Right renal cortex interstitium (tissue), 3 donors: ENCODE results near the gene SLC25A21. TPM values are rescaled to one million over a fixed set of nuclear protein-coding genes. Genes with fewer than 3 reads are reported as not detected.
"Not testable (repeated sequence)": the region's sequence is repeated elsewhere in the genome, so short reads cannot be mapped to it uniquely, and the experiment has no call there.

Source experiments
- DNase-seq, 3 donors: peaks; one replicate each; pipeline ENCODE4 v3.0.0-alpha.2; 2013; ENCODE audit warnings: low read depth in 3 of 3, low spot score in 2 of 3
- polyA plus RNA-seq, 3 donors: library from polyadenylated mRNA; unstranded; fragments of 120-200 nt; gene quantifications; one replicate each; pipeline ENCODE4 v1.2.1, GENCODE V29; 2013; ENCODE audit not compliant: insufficient read length in 3 of 3

SLC25A21 gene
- polyA plus RNA-seq, 3 donors = 2.4 to 4.7 (median 3.4) TPM

DNA sequence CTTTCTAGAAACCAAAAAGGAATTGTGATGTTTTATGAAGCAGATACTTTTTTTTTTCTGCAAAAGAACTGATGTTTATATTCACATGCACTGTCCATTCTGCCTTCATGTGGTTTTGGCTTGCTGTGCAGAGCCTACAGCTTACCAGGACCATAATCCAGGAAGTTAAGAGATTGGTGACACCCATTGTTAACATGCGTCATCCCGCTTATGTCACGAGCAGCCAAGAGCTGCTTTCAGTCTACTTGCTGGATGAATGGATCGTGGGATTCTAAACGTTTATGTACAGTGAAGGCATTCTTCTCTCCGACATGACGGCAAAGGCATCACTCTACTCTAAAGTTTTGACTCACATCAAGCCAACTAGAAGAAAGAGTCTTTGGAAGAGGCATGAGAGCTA, 434.1 kb downstream of the SLC25A21 start:
- DNase-seq = no peak

DNA sequence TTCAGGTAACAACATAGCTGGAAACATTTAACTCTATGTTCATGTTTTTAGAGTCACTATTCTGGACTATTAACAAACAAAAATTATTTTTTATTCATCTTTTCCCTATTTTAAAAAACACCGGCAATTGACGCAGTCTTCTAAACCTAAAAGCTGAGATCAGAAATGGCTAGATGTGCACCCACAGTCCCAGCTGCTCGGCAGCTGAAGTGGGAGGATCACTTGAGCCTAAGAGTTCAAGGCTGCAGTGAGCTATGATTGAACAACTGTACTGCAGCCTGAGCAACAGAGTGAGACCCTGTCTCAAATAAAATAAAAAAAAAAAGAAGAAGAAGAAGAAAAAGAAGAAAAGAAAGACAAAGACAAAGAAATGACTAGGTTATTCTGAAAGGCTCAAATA, 446.3 kb downstream of the SLC25A21 start:
- no peak for DNase-seq

DNA sequence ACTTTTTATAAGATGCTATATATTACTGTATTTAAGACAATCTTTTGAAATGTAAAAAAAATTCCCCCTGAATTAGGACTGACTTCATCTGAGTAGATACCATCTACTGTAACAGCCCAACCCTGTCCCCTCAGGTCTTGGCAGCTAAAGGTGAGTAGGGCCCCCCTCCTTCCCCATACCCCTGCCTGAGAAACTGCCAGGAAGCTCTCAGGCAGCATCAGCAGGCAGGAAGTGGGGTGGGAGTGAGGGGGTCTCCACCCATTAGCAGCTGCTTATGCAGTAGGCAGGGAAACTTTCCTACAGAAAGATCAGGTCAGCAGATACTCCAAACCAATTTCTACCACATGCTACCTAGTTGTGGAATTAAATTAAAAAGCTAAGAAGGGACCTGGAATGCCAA, 448.2 kb downstream of the SLC25A21 start:
- DNase-seq = no peak

DNA sequence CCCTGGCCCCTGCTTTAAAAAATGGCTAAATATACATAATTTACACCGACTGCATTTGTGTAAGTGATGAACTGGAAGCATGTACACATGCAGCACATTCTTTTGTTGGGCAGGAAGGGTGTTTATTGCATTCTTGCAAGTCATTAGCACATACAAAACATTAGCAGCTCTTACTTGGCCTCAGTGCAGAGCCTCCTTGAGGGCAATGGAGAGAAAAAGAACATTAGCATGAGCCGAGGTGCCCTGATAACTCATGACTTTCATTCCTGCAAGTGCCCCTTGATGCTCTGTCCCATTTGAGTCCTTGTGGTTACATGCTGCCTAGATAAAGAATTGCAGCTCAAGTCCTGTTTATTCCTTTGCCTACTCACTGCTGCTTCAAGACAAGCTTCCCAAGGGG, 448.9 kb downstream of the SLC25A21 start:
- no peak for DNase-seq

DNA sequence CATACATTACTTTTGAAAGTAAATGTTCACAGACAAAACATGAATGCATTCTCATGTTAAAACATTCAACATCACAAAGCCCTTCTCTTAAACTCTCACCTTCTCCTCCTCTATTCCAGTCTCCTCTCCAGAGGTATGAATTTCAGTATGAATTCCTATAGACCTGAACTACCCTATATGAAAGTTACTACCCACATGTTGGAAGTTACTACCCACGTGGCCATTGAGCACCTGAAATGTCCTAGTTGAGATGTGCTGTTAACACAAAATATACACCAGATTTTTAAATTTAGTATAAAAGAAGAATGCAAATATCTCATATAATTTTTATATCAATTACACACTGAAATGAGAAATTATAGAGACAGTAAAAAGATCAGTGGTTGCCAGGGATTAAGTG, 450.5 kb downstream of the SLC25A21 start:
- no peak for DNase-seq

DNA sequence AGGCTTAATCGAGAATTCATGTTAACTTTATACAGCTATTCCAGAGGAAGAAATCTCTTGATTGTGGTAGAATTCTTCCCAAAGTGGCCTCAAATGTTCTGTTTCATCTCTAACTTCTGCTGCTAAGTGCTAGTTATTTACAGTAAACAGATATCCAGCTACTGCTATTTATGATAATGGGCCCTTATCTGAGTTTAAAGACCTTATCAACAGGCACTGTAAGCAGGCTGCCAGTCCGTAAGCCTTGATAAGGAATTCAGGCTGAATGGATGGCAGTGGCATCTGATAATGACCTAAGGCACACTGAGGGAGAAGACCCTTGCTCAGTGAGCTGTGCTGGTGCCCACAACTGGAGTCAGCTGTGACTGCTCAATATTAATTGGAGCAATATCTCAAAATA, 451.7 kb downstream of the SLC25A21 start:
- no peak for DNase-seq

DNA sequence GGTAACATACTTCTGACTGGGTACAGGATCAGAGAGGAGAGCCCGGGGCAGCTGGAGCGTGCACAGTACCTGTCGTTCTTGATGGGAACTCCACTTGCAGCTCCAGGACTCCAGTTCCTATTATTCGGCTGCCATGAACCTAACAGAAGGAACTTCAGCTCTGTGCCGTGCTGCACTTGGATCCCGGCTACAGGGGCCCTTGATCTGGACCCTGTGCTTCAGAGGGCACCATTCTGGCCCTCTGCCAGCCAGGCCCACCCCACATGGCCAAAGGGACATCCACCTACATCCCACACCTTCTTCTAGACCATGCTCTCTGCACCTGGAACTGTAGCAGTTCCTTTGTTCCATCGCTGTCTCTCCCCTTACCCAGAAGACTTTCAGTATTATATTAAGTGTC, 452.6 kb downstream of the SLC25A21 start:
- no peak for DNase-seq

DNA sequence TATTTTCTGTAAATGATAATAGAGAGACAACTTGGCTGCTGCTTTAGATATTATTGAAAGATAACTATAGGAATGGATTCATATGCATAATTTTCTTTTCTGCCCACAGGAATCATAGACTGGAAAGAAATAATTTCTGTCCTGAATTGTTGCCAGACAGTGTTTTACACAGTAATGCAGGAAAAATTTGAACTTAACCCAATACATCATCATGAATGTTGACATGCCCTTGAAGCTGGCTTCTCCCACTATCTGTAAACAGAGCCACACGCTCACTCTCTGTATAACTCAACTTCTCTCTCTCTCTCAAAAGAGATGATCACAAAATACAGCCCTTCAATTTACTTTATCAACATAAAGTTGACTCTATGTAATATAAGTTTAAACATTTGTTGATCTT, 454.2 kb downstream of the SLC25A21 start:
- DNase-seq = no peak

DNA sequence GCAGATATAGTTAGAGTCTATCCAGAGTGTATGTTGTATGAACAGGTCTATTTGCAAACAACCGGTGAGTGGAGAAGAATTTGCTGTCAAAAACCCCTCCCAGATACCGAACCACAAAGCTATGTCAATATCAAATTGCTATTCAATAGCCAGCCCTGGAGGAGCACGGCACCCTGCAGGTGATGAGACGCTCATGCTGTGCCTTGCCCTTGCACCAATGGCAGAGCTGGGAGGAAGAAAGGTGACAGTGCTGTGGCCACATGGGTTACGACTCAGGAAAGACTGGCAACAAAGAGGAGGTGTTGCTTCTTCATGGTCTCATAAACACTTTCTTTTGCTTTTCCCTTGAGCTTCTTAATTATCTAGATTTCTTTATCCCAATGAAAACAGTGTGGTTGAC, 455.0 kb downstream of the SLC25A21 start:
- no peak for DNase-seq

DNA sequence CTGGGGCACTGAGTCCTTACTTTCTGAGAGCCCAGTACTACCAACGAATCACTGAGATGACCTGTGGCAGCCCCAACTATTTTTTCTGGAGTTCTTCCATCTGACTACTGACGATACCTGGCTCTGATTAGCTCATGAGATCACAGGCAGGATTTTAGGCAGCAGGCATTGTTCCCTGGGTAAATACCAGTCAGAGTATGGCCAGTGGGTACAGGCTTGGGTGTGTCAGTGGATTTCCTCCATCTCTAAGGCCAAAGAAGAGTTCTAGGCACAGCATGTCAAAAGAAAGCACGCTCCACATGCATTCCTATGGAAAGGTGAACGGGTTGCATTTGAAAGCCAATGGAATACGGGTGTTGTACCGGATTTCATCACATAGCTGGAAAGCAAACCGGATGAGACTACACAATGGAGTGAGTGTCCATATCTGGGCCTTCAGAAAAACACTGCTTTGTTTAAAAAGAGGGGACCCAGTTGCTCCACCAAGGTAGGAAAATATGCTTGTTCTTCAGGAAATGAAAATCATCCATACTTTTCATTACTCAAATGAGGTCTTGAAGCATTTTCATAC, 455.7 kb downstream of the SLC25A21 start:
- DNase-seq = no peak

DNA sequence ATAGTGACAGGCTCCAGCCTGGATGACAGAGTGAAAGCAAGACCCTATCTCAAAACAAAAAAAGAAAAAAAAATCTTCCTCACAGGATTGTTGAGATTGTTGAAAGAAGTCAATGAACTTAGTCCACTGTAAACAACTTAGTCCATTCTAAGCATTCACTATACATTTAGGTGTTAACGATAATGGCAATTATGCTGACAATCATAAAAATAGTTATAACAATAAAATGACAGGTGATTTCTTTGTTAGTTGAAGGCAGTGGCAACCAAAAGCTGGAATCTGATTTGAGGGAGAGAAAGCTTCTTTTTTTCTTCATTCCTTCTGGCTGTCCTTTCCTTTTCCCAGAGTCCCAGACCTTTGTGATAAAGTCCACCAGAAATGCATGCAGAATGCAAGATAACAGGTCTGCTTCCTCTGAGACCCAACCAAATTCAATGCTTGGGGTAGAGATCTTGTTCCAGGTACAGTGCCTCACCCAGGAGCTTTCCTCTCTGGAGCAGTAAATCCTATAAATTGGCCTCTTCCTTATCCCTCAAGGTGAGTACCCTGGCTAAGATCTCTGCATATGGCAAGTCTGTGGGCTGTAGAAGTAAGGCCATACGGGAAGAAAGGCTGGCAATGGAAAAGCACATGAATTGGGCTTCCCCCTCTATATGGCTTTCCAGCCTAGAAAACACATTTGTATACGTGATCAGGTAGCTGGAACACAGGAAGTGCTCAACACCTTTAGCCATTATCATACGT, 458.3 kb downstream of the SLC25A21 start:
- no peak for DNase-seq

DNA sequence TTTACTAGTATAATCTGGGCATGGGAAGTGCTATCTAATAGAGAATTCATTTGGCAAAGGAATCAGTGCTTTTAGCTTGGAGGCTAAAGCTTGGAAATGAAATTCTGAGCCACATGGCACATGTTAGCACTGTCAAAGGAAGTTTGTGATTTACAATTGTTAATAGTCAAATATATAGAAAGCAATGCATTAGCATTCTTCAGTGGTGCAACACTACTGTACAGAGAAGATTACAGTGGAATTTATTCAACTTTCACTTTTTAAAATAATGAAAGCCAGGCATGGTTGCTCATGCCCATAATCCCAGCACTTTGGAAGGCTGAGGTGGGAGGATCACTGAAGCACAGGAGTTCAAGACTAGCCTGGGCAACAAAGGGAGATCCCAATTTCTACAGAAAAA, 464.8 kb downstream of the SLC25A21 start:
- no peak for DNase-seq

DNA sequence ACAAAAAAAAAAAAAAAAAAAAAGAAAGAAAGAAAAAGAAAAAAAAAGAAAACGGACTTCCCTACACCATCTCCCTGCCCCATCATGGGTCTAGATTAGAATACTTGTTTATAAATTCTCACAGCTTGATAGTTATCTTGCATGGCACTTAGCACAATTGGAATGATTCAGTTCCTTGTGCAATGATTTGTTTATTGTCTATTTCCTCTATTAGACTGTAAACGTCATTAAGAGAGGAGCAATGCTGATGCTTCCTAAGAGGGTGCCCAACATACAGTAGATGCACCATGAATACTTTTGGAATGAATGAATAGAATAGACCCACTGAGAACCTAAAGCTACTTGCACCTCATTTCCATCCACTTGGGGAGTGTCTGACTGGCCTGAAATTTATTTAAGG, 469.9 kb downstream of the SLC25A21 start:
- DNase-seq = no peak

DNA sequence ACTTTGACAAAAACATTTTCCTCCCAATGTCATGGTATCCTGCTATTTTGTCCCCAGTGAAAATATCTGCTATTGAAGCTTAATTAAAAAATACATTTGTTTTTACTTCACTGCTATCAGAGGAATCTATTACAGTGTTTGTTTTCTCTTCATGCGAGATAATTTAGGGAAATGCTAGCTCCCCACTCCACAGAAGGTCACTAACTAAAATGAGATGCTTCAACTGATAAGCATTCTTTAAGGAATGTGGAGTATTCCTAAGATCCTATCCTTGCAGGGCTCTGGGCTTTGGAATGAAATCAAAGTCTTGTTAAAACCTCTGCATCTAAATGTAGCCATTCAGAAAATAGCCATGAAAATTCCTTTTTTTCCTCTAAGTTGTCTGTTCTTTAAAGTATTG, 471.3 kb downstream of the SLC25A21 start:
- DNase-seq = no peak

DNA sequence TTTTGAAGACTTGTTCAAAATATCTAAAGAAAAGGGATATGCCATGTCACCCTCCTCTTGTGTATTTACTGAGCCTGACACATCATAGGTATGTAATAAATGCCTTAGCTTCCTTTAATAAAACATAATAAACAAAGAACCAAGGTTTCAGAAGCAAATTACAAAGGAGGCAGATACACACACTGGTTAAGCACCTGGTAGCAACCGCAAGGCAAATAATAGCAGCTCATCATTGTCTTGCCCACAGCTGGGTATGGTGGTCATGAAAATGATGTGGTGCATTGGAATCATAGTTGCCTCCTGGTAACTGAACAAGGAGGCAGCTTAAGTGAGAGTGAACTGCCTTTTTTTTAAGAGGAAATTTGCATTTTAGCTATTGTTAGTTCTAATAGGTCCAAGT, 471.8 kb downstream of the SLC25A21 start:
- DNase-seq = no peak

DNA sequence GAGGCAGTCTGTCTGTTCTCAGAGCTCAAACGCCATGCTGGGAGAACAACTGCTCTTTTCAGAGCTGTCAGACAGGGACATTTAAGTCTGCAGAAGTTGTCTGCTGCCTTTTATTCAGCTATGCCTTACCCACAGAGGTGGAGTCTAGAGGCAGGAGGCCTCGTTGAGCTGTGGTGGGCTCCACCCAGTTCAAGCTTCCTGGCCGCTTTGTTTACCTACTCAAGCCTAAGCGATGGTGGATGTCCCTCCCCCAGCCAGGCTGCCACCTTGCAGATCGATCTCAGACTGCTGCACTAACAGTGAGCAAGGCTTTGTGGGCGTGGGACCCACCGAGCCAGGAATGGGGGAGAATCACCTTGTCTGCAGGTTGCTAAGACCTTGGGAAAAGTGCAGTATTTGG, 473.0 kb downstream of the SLC25A21 start:
- not testable (repeated sequence) for DNase-seq

DNA sequence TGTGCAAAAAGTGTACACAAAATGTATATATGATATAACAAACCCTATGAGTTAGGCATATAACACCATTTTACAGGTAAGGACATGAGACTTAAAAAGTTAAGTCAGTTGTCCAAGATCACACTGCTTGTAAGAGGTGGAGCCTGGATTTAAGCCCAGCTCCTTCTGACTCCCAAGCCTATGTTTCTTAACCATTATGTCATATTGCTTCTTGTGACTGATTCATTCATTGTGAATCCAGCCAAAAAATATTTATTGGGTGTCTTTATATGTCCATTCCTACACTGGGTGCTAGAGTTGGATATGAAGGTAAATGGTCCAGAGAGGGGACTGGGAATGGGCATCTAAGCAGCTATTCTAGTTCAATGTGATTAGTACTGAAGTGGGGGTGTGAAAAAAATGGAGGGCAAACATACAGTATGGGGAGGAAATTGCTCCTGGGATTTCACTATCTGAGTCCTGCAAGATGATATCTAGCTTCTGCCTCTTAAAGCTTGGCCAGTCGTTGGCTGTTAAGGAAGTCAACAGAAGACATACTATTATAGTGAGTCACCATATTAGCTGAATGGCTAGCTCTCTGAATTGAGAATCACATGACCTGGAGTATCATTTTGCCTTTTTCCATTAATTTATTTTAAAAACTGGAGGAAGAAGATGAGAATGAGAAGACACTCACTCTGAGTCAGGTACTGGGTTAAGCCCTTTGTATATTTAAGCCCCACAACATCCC, 481.9 kb downstream of the SLC25A21 start:
- DNase-seq = no peak

DNA sequence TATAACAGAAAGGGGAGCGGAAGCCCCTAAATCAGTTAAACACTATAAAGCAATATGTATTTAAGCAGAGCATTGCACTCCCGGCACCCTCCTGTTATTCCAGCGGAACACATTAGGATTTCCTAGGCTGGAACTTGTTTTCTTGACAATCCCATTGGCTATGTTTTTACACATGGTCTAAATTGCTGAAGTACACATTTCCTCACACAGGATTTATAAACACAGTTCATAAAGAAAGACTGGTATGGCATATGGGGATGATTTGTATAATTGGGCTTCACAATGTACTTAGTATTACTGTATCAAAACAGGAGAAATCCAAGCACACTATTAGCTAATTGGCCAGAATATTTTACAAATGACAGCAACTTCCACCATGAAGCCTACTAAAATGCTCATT, 487.5 kb downstream of the SLC25A21 start:
- no peak for DNase-seq

DNA sequence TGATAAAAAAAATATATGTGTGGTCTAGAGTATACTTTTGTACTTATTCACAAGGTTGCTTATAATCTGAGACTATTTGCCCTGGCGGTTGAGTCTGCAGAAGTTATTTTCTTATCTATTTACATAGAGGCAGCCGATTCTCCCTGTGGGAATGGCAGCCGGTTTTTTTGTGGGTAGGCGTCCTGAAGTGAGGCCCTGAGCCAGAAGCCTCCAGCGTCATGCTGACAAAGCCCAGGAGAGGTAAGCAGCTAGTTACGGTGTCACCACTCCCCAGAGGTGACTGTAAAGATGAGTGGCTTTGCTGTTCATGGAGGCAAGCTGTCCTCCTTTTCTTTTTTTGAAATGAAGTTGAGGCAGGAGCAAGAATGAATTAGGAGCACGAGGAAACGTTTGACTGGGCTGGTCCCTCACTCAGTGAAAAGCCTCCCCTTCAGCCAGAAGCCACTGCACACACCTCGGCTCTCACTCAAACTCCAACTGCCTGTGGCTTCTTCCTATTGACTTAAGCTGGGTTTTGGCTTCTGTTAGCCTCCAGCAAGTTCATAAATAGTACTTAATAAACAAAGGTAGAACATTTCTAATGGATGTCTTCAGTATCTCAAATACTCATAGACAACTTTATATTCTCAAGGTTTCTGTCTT, 489.2 kb downstream of the SLC25A21 start:
- no peak for DNase-seq

DNA sequence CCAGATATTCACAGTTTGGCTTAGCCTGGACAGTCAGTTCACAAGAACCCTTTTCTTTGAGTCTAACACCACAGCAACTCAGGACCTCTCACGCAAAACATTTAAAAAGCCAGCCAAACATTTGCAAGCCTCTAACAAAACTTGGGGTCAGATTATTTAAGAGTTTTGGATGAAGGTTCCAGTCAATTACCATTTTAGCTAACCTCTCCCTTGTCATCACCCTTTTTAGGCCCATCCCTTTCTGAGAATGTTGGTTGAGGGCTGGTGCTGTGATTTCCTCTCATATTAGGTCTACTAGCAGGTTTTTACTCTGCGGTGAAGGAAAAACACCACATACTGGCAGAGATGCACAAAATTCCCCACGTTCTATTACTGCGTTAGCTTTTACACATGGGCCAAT, 490.1 kb downstream of the SLC25A21 start:
- DNase-seq = no peak

DNA sequence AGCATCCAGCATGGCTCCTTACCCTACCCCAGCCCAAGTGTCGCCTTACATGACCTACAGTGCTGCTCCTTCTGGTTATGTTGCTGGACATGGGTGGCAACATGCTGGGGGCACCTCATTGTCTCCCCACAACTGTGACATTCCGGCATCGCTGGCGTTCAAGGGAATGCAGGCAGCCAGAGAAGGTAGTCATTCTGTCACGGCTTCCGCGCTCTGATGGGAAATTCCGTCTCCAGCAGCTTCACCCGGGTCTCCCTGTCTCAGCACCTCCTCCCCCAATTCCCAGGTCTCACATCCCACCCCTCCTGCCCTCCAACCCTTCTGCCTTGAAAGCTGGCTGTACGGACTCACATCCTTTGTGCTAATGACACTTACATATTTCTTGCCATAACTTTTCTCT, 496.2 kb downstream of the SLC25A21 start:
- DNase-seq = no peak

DNA sequence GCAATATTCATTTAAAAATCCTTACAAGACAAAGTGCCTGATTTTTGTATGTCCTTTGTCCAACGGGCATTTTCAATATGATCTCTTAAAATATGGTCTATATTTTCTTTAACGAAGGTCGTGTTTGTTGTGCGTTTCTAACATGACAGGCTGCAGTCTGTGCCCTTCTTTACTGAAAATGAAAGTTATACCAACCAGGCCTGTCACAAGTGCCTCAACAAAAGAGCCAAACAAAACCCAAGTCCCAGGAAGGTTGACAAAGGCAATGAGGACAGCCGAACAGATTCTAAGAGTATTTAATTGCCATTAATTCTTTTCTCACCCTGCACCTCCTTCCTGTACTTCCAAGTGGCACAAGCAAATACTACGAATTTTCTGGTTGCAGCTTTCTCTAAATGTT, 496.8 kb downstream of the SLC25A21 start:
- no peak for DNase-seq
